Activated T-helper 17 cell treated with anti-CD3 and anti-CD28 coated beads, Interleukin-2, amount 50 U/mL, for 72 hours (primary cell): ENCODE results near the gene MGAT5B. TPM values are rescaled to one million over a fixed set of nuclear protein-coding genes. Genes with fewer than 3 reads are reported as not detected.

Source experiments
- ATAC-seq: fragments of 150-1000 bp; cut with Tn5 transposase; replicated peaks from 2 replicates; pipeline ENCODE4 v1.10.0; 2021; ENCODE audit warnings: mild to moderate bottlenecking, moderate library complexity
- H3K27ac Mint-ChIP-seq: one replicate; pipeline ENCODE4 v1.8.0; 2022; ENCODE audit warnings: mixed read lengths
- H3K27me3 Mint-ChIP-seq: one replicate; pipeline ENCODE4 v1.8.0; 2022; ENCODE audit warnings: mixed read lengths
- H3K36me3 Mint-ChIP-seq: one replicate; pipeline ENCODE4 v1.8.0; 2022; ENCODE audit warnings: low read depth, mild to moderate bottlenecking, mixed read lengths
- H3K4me1 Mint-ChIP-seq: one replicate; pipeline ENCODE4 v1.8.0; 2022; ENCODE audit warnings: mixed read lengths
- H3K4me3 Mint-ChIP-seq: one replicate; pipeline ENCODE4 v1.8.0; 2022; ENCODE audit warnings: mild to moderate bottlenecking, mixed read lengths
- H3K9me3 Mint-ChIP-seq: one replicate; pipeline ENCODE4 v1.8.0; 2022; ENCODE audit warnings: mixed read lengths
- total RNA-seq, 2 donors: library from RNA; stranded (reverse); gene quantifications; one replicate each; pipeline ENCODE4 v1.2.3, GENCODE V29; 2022

MGAT5B gene
- total RNA-seq, 2 donors from 2014 or later: 0.16 to 0.39 TPM

DNA sequence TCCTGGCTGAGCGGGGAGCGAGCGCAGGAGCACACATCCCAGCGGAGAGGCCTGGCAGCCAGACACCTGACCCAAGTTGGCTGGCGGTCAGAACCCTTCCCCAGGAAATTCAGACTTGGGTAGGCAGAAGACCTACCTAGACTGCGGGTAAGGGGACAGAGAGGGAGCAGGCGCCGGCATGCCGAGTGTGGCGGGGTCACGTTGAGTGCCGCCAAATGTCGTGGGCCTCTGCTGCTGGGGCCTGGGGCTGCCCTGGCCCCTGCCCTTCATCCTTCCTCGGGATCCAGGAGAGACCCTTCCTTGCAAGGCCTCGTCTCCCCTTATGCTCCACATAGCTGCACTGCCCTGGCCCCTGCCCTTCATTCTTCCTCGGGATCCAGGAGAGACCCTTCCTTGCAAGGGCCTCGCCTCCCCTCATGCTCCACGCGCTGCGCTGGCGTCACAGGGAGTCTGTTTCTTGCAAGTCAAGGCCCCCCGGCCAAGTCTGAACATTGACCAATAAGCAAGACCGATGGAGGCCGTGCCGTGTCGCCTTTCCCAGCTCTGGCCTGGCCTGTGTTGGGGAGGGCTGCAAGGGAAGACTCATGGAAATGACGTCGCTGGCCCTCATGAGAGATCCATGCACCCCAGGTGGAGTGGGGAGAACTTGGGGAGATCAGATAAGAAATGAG, 47.8 kb downstream of the MGAT5B start:
- Mint-ChIP-seq H3K27ac (no peak overlapping the region), H3K9me3 (no peaks in the 10 kb centered on the region), H3K4me3 (no peak overlapping the region), H3K27me3 (peaks cover 3% of the 10 kb centered on the region), H3K36me3 (no peaks in the 10 kb centered on the region), H3K4me1 (no peaks in the 10 kb centered on the region)
- ATAC-seq: no peak

GRCh38 chr17:76917829-76918228, 49.6 kb downstream of the MGAT5B start:
- Mint-ChIP-seq H3K4me3 (no peak overlapping the region), H3K4me1 (no peaks in the 10 kb centered on the region), H3K36me3 (no peaks in the 10 kb centered on the region), H3K9me3 (no peaks in the 10 kb centered on the region), H3K27me3 (peaks cover 3% of the 10 kb centered on the region), H3K27ac (no peak overlapping the region)
- no peak for ATAC-seq

DNA sequence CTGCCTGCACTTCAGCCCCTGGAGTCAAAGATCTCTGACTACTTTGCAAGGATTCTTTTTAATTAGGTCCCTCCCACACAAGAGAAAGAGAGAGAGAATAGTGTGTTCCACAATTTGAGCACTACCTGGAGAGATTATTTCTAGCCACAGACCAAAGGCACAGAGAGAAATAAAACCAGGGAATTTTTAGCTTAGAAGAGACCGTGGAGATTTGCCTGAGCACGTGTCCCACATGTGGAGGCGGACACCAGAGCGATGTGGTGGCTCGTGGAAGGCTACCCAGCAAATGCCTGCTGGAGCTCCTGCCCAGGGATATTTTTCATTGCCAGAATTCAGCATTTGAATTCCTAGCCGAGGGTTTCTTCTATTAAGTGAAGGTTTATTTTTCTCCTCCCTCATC, 50.6 kb downstream of the MGAT5B start:
- no peak for ATAC-seq
- peaks cover 3% of the 10 kb centered on the region for H3K27me3 Mint-ChIP-seq
- H3K4me1 Mint-ChIP-seq: no peaks in the 10 kb centered on the region
- H3K36me3 Mint-ChIP-seq: no peaks in the 10 kb centered on the region
- no peak overlapping the region for H3K27ac Mint-ChIP-seq
- no peak overlapping the region for H3K4me3 Mint-ChIP-seq
- no peaks in the 10 kb centered on the region for H3K9me3 Mint-ChIP-seq

- Mint-ChIP-seq H3K4me3 (no peak overlapping the region), H3K4me1 (no peaks in the 10 kb centered on the region), H3K9me3 (no peaks in the 10 kb centered on the region), H3K36me3 (no peaks in the 10 kb centered on the region), H3K27me3 (peaks cover 3% of the 10 kb centered on the region), H3K27ac (no peak overlapping the region)
- ATAC-seq: no peak
Observed at GRCh38 chr17:76920364-76921139, 52.3 kb downstream of the MGAT5B start.

DNA sequence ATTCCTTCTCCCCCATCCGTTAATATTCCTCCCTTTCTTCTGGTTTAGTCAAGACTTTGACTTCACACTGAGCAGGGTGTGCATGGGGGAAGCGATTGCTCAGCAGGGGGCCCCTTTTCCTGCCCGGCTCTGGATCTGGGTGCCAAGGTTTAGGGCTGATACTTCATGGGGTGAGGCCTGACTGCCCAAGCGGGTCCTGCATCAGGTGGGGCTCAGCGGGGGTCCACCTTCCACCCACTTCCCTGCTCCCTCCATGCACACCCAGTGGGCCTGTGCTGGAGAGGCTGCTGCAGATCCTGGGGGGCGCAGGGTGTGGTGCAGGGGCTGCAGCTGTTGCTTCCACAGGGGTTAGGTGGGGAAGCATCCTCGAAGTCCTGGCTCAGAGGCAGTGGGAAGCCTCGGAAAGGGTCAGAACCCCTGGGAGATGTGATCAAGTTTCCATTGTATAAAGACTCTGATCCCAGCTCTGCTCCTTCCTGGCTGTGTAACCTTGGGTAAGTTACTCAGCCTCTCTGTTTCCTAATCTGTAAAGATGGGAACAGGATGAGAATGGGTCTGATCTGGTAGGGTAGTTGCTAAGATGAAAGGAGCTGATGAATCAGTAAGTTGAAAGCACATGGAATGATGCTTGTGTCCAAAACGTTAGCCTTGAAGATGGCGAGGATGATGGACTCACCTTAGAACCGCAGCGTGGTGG, 53.3 kb downstream of the MGAT5B start:
- H3K27ac Mint-ChIP-seq: no peak overlapping the region
- ATAC-seq: no peak
- H3K27me3 Mint-ChIP-seq: peaks cover 3% of the 10 kb centered on the region
- H3K9me3 Mint-ChIP-seq: no peaks in the 10 kb centered on the region
- H3K36me3 Mint-ChIP-seq: no peaks in the 10 kb centered on the region
- H3K4me1 Mint-ChIP-seq: no peaks in the 10 kb centered on the region
- no peak overlapping the region for H3K4me3 Mint-ChIP-seq

DNA sequence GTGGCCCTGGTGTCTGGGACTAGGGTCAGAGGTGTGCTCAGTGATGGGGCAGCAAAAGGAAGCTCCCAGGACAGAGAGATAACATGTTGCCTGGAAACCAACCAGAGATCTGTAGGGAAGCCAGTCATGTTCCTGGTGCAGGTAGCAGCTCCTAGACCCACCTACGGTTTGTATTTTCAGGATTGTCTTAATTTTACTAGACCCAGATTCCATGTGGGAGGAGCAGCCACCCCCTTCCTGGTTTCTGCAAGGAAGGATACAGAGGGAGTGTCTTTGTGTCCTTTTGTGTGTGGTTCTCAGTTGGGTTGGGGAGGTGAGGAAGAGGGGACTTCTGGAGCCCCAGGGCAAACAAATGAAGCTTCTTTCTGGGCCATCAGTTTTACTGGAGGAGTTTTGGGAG, 53.9 kb downstream of the MGAT5B start:
- Mint-ChIP-seq H3K27ac (no peak overlapping the region), H3K36me3 (no peaks in the 10 kb centered on the region), H3K4me3 (no peak overlapping the region), H3K9me3 (no peaks in the 10 kb centered on the region), H3K27me3 (peaks cover 3% of the 10 kb centered on the region), H3K4me1 (no peaks in the 10 kb centered on the region)
- no peak for ATAC-seq

- Mint-ChIP-seq H3K27ac (no peak overlapping the region), H3K4me1 (no peaks in the 10 kb centered on the region), H3K27me3 (peaks cover 3% of the 10 kb centered on the region), H3K36me3 (no peaks in the 10 kb centered on the region), H3K4me3 (no peak overlapping the region), H3K9me3 (no peaks in the 10 kb centered on the region)
- ATAC-seq: no peak
Observed at GRCh38 chr17:76922967-76923366, 54.8 kb downstream of the MGAT5B start.

DNA sequence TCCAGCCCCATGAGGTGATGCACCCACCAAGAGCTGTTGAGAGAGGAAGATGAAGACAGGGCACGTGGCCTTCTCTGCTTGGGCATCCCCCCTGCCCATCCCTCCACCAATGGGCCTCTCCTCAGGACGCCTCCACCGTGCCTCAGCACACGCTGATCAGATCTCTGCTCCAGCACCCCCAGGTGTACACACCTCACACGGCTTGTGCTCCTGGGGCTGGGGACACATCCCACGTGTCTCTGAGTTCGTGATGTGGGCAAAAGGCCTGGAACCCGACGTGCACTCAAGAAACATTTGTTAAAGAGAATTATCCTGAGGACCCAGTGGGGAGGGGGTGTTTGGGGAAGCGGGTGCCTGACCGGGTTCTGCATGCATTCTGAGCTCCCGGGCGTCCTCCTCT, 55.3 kb downstream of the MGAT5B start:
- Mint-ChIP-seq H3K27ac (no peak overlapping the region), H3K4me3 (no peak overlapping the region), H3K9me3 (no peaks in the 10 kb centered on the region), H3K36me3 (no peaks in the 10 kb centered on the region), H3K27me3 (peaks cover 3% of the 10 kb centered on the region), H3K4me1 (no peaks in the 10 kb centered on the region)
- ATAC-seq: no peak

GRCh38 chr17:76924345-76925342, 56.4 kb downstream of the MGAT5B start:
- ATAC-seq: no peak
- no peak overlapping the region for H3K4me3 Mint-ChIP-seq
- H3K36me3 Mint-ChIP-seq: no peaks in the 10 kb centered on the region
- no peak overlapping the region for H3K27ac Mint-ChIP-seq
- no peaks in the 10 kb centered on the region for H3K4me1 Mint-ChIP-seq
- H3K27me3 Mint-ChIP-seq: peaks cover 3% of the 10 kb centered on the region
- no peaks in the 10 kb centered on the region for H3K9me3 Mint-ChIP-seq

DNA sequence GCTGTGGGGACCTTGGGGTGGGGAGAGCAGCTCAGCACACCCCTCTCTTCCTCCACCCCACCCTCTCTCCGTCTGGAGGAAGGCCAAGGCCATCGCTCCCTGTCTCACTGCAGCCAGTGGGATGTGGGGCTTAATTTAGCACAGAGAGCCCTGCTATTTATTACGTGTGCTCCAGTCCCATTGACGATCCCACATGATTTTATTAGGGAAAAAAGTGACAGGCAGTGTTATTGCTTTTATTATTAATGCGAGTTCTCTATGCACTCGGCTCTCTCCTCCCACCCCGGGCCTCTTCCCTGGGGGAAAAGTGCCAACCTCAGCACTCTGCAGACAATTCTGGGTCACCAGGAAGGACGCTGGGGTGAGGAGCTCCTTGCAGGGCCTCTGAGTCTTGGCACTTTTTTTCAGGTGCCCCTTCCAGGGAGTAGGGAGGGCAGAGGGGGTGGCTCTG, 57.3 kb downstream of the MGAT5B start:
- Mint-ChIP-seq H3K36me3 (no peaks in the 10 kb centered on the region), H3K27ac (no peak overlapping the region), H3K9me3 (no peaks in the 10 kb centered on the region), H3K4me1 (no peaks in the 10 kb centered on the region), H3K4me3 (no peak overlapping the region), H3K27me3 (peaks cover 3% of the 10 kb centered on the region)
- no peak for ATAC-seq

GRCh38 chr17:76926237-76926866, 58.1 kb downstream of the MGAT5B start:
- ATAC-seq: no peak
- H3K4me1 Mint-ChIP-seq: no peaks in the 10 kb centered on the region
- no peaks in the 10 kb centered on the region for H3K9me3 Mint-ChIP-seq
- H3K4me3 Mint-ChIP-seq: no peak overlapping the region
- H3K36me3 Mint-ChIP-seq: no peaks in the 10 kb centered on the region
- H3K27me3 Mint-ChIP-seq: no peaks in the 10 kb centered on the region
- no peak overlapping the region for H3K27ac Mint-ChIP-seq

- Mint-ChIP-seq H3K36me3 (no peaks in the 10 kb centered on the region), H3K9me3 (no peaks in the 10 kb centered on the region), H3K27ac (no peak overlapping the region), H3K27me3 (no peaks in the 10 kb centered on the region), H3K4me3 (no peak overlapping the region), H3K4me1 (no peaks in the 10 kb centered on the region)
- no peak for ATAC-seq
Observed at GRCh38 chr17:76927577-76927976, 59.4 kb downstream of the MGAT5B start.

GRCh38 chr17:76927982-76928381, 59.8 kb downstream of the MGAT5B start:
- ATAC-seq: no peak
- Mint-ChIP-seq H3K27me3 (no peaks in the 10 kb centered on the region), H3K36me3 (no peaks in the 10 kb centered on the region), H3K9me3 (no peaks in the 10 kb centered on the region), H3K27ac (no peak overlapping the region), H3K4me3 (no peak overlapping the region), H3K4me1 (no peaks in the 10 kb centered on the region)

DNA sequence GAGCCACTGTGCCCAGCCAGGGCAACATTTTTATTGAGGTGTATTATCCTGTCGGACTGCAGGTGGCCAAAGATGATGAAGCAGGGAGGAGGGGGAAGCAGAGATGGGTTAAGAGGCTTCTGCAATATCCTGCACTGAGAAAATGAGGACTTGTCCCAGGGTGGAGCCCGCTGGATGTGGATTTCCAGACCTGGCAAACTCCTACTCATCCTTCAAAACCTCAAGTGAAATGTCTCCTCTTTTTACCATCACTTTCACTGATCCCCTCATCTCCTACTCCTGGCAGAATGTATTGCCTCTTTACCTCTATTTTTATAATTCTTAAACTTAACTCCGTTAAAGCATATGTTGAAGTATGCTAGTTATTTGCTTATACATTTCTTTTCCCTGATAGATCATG, 60.9 kb downstream of the MGAT5B start:
- Mint-ChIP-seq H3K4me3 (no peak overlapping the region), H3K36me3 (no peaks in the 10 kb centered on the region), H3K27ac (no peak overlapping the region), H3K4me1 (no peaks in the 10 kb centered on the region), H3K27me3 (no peaks in the 10 kb centered on the region), H3K9me3 (no peaks in the 10 kb centered on the region)
- no peak for ATAC-seq
